HG03039 (cell line): ENCODE results near the gene PTGFRN.
"Not testable (repeated sequence)": the region's sequence is repeated elsewhere in the genome, so short reads cannot be mapped to it uniquely, and the experiment has no call there.

ENCODE experiments used
- ATAC-seq: cut with Tn5 transposase; IDR thresholded peaks from one replicate; pipeline ENCODE4 v1.9.1; 2021; ENCODE audit warnings: mild to moderate bottlenecking, moderate library complexity; ENCODE audit not compliant: unreplicated experiment

Gene PTGFRN

GRCh38 chr1:116962987-116963639 lies 53.4 kb downstream of the PTGFRN start:
- no peak for ATAC-seq

DNA sequence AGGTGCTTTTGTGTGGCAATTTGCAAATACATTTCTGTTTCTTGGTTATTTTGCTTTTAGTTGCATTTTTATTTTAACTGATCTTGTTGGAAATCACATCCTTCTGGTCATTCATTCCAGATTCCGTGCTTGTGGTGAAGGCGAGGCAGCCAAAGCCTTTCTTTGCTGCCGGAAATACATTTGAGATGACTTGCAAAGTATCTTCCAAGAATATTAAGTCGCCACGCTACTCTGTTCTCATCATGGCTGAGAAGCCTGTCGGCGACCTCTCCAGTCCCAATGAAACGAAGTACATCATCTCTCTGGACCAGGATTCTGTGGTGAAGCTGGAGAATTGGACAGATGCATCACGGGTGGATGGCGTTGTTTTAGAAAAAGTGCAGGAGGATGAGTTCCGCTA lies 57.1 kb downstream of the PTGFRN start:
- no peak for ATAC-seq

GRCh38 chr1:116968724-116969123 lies 59.0 kb downstream of the PTGFRN start:
- no peak for ATAC-seq

DNA sequence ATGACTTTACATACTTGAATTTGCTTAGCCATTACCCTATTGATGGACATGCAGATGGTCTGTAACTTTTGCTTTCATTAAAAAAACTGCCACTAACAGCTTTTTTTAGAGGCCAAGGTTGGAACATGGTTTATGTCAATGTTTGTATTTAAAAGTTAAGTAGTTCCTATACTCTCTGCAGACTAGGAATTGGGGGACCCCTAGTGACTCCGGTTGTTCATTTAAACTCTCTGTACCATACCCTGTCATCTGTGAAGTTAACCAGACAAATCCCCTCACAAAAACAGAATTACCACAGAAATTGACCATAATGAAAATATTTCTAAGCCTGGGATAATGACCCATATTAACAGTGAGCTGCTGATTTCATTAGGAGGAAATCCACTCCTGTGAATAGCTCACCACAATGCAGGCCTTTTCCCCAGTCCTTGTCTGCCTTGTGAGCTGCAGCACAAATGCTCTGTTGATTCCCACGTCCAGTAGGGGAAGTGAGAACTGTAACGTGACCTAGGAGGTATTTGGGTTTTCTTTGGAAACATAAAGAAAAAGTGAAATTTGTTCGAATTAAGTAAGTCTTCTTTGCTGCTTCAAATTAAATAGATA lies 61.6 kb downstream of the PTGFRN start:
- no peak for ATAC-seq

DNA sequence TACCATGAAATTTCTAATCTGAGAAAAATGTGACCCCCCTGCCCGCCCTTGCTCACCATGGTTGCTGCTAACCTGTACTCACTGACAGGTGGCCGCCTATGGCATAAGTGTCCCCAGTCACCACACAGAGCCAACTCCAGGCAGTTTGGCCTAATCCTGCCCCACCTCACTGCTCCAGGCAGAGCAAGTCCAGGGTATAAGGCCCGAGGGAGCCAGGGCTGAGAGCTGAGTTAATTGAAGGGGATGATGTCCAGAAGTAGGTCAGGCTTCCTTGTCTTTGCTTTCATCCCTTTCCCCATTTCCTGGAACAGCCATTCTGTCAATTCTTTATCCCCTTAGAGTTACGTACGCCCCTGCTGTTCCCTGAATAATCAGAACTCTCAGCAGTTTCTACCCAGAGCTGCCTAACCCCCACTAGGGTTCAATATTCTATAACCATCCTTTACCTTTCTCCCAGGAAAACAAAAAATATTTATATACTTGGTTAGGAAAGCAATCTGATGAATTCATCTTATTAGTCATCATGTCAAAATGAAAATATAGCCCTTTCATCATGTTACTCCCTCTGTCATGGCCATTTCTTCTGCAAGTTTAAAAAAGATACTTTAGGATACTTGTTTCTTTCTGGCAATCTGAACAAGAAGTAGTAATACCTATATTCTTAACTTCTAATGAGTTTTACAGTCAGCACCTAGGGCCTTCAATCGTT lies 62.4 kb downstream of the PTGFRN start:
- ATAC-seq: no peak

GRCh38 chr1:116972674-116973030 lies 62.9 kb downstream of the PTGFRN start:
- ATAC-seq: no peak

DNA sequence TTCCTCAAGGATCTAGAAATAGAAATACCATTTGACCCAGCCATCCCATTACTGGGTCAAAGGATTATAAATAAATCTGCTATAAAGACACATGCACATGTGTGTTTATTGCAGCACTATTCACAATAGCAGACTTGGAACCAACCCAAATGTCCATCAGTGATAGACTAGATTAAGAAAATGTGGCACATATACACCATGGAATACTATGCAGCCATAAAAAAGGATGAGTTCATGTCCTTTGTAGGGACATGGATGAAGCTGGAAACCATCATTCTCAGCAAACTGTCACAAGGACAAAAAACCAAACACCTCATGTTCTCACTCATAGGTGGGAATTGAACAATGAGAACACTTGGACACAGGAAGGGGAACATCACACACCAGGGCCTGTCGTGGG lies 70.6 kb downstream of the PTGFRN start:
- ATAC-seq: not testable (repeated sequence)

- no peak for ATAC-seq
Observed at GRCh38 chr1:116981521-116982037, 71.9 kb downstream of the PTGFRN start.

GRCh38 chr1:116982319-116983004 lies 72.7 kb downstream of the PTGFRN start:
- ATAC-seq: no peak

GRCh38 chr1:116983112-116983511 lies 73.4 kb downstream of the PTGFRN start:
- no peak for ATAC-seq

GRCh38 chr1:116983678-116984077 lies 74.0 kb downstream of the PTGFRN start:
- ATAC-seq: no peak

DNA sequence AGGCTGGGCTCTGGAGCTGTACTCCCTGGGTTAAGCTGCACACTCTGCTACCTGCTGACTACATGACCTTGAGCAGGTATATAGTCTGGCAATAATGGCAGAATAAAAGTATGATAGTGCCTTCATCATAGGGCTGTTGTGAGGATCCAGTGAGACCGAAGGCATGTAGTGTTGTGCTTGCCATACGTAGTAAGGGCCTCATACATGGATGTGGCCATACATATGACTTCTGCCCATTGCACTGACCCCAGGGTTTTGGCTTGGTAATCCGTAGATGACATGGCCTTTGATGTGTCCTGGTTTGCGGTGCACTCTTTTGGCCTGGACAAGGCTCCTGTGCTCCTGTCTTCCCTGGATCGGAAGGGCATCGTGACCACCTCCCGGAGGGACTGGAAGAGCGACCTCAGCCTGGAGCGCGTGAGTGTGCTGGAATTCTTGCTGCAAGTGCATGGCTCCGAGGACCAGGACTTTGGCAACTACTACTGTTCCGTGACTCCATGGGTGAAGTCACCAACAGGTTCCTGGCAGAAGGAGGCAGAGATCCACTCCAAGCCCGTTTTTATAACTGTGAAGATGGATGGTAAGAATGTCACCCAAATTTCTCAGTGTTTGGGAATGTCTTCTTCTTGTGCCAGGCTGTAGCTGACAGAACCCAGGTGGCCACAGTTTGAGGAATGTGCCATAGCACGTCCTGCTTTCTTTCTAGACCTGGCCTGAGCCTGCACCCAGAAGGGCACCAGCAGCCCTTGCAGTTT lies 74.9 kb downstream of the PTGFRN start:
- no peak for ATAC-seq

DNA sequence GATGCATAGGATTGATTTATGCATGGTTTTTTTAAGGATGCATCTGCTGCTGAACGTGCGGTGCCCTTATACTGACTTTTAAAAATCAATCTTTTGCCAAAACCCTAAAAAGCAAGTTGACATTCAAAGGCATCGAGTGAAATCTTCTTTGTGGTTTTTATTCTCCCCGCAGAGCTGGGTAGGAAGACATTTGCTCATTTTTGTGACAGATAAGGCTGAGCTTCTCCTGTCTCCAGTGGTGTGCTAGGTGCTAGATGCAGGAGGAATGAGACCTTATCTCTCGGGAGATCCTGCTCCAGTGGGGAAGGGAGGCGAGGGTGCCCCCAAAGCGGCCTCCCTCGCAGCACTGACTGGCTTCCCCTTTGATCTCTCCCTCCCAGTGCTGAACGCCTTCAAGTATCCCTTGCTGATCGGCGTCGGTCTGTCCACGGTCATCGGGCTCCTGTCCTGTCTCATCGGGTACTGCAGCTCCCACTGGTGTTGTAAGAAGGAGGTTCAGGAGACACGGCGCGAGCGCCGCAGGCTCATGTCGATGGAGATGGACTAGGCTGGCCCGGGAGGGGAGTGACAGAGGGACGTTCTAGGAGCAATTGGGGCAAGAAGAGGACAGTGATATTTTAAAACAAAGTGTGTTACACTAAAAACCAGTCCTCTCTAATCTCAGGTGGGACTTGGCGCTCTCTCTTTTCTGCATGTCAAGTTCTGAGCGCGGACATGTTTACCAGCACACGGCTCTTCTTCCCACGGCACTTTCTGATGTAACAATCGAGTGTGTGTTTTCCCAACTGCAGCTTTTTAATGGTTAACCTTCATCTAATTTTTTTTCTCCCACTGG lies 76.9 kb downstream of the PTGFRN start:
- ATAC-seq: no peak

DNA sequence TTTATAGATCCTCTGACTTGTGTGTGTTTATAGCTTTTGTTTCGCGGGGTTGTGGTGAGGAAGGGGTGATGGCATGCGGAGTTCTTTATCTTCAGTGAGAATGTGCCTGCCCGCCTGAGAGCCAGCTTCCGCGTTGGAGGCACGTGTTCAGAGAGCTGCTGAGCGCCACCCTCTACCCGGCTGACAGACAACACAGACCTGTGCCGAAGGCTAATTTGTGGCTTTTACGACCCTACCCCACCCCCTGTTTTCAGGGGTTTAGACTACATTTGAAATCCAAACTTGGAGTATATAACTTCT lies 77.5 kb downstream of the PTGFRN start:
- ATAC-seq: no peak

- no peak for ATAC-seq
Observed at GRCh38 chr1:116988248-116988647, 78.5 kb downstream of the PTGFRN start.

GRCh38 chr1:116988908-116989307 lies 79.2 kb downstream of the PTGFRN start:
- ATAC-seq: no peak

DNA sequence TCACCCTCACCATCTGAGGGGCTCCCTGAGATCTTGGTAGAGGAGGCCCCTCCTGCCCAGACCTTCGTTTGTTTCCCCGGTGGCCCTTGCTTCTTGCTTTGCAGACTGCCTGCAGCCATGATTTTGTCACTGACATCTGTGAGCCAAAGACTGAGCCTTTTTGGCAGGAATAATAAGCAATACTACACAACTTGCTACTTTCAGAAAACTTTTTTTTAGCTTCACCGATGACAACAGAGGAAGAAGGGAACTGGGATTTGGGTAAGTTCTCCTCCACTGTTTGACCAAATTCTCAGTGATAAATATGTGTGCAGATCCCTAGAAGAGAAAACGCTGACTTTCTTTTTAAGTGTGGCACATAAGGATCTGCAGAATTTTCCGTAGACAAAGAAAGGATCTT lies 80.1 kb downstream of the PTGFRN start:
- no peak for ATAC-seq

DNA sequence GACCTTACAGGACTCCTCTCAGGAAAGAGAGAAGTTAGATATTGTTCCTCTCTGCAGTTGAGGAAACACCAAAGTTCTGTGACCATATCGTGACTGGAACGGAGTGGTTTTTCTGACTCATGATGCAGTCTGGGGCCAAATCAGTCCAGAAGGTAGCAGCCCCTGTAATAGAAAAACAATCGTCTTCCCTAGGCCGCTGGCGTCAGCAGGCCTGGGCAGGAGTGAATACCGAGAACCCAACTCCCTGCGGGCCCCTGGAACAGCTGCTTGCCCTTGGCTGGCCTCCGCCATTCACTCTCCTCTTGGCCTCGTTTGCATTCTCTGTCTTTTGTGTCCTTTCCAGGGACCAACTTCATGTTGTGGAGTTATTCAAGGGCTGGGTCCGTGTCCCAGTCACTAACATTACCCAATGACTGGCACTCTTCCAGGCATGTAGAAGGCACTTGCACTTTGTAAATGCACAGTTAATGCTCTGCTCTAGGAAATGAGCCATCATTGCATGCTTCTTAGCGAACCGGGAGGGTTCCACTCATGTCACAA lies 81.0 kb downstream of the PTGFRN start:
- ATAC-seq: no peak

DNA sequence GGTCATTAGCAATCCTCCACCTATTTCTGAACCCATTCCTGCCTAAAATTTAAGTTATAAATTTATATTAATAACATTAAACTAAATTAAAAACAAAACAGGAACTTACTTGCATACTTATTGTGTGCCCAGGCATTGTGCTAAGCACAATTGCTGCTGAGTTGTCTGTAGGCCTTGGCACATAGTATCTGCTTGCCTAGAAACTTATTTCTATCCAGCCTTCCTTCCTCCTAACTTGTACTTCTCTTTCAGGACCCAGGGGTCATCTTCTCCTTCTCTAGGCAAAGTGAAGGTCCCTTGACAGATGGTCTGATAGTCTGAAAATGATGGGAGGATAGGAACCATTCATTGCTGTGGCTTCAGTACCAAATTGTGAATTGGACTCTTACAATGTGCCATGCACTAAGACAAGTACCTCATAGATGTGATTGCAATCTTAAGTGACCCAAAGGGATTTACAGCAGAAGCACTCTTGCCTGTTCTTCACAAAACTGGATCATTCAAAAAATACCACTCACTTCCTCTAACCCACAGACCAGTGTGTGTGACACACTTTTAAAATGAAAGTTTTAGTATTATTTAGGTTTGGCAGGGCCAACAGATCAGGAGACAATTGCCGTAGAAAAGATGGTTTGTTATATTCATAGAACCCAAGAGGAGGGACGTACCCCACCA lies 81.6 kb downstream of the PTGFRN start:
- ATAC-seq: no peak
